Prostate gland (tissue), 2 donors: ENCODE data around the gene RALY.

Source experiments
- CTCF ChIP-seq, 4 experiments: fragments of 200-600 bp in 2 of 4; fragments of 450-650 bp in 2 of 4; sonication (generic) in 2 of 4; IDR thresholded peaks; 1 replicate in 3 of 4; 2 replicates in 1 of 4; pipeline ENCODE4 v1.5.1; 2016 to 2019; ENCODE audit warnings: antibody characterized with exemption in 4 of 4, mild to moderate bottlenecking in 2 of 4, moderate library complexity in 2 of 4
- POLR2A ChIP-seq: fragments of 450-650 bp; IDR thresholded peaks from one replicate; pipeline ENCODE4 v1.6.1; 2016; ENCODE audit warnings: antibody characterized with exemption, mild to moderate bottlenecking

- TF ChIP-seq POLR2A (no peak), CTCF (IDR thresholded peaks at IDR 0.05) (no peak)
These were observed 90.1 kb downstream of the RALY start for GRCh38 chr20:34083781-34084180.
